A549 (cell line): ENCODE data around the gene NFIA.

Source experiments
- CEBPB ChIP-seq, 2 experiments: fragments of >200 bp in 1 of 2; sonication (Bioruptor Twin) in 1 of 2; formaldehyde crosslinking in 1 of 2; IDR thresholded peaks; 2 replicates each; pipeline ENCODE4 v1.6.1; 2012 to 2016
- CHD4 ChIP-seq: fragments of 200-600 bp; sonication (generic); IDR thresholded peaks from 2 replicates; pipeline ENCODE4 v1.6.1; 2016; ENCODE audit warnings: antibody characterized with exemption, mild to moderate bottlenecking, borderline replicate concordance
- CTCF ChIP-seq: fragments of >200 bp; sonication (Bioruptor Twin); formaldehyde crosslinking; IDR thresholded peaks from 3 replicates; pipeline ENCODE4 v1.5.1; 2016
- POLR2A ChIP-seq: IDR thresholded peaks from 2 replicates; pipeline ENCODE4 v1.6.1; 2012; ENCODE audit warnings: mild to moderate bottlenecking, low read length
- TP53 ChIP-seq: fragments of 250-450 bp; sonication (Bioruptor Pico); IDR thresholded peaks from 2 replicates; pipeline ENCODE4 v1.5.0; 2021; ENCODE audit warnings: mild to moderate bottlenecking, moderate library complexity
- ZNF302 ChIP-seq: fragments of 250-450 bp; sonication (Bioruptor Pico); IDR thresholded peaks from 2 replicates; pipeline ENCODE4 v1.9.0; 2021; ENCODE audit warnings: inconsistent platforms, mild to moderate bottlenecking, moderate library complexity

GRCh38 chr1:61322008-61322744 lies 239.8 kb downstream of the NFIA start:
- TF ChIP-seq CEBPB (IDR thresholded peaks at IDR 0.05) = no peak
- TF ChIP-seq TP53 (CRISPR knock-in tag) = no peak
- no peak for TF ChIP-seq CHD4
- TF ChIP-seq POLR2A = no peak
- no peak for TF ChIP-seq CTCF
- TF ChIP-seq ZNF302 (CRISPR knock-in tag) = no peak
